Activated CD8-positive, alpha-beta T cell treated with anti-CD3 and anti-CD28 coated beads, Interleukin-2, amount 10 ng/mL, durations not matched to agents 7 days and 5 days (primary cell): ENCODE results near the gene HSPA12A. TPM values are rescaled to one million over a fixed set of nuclear protein-coding genes. Genes with fewer than 3 reads are reported as not detected.

Experiments used
- ATAC-seq: fragments of 150-1000 bp; cut with Tn5 transposase; one replicate; pipeline ENCODE4 v1.10.0; 2021; ENCODE audit warnings: moderate library complexity
- CTCF ChIA-PET: fragments of 350-600 bp; sonication (Branson Sonifier 250); formaldehyde crosslinking; loops from one replicate; lab custom pipeline; 2021; ENCODE audit warnings: antibody characterized with exemption; lab: Charles Lee
- POLR2A ChIA-PET: fragments of 350-600 bp; sonication (Branson Sonifier 250); formaldehyde crosslinking; loops from one replicate; lab custom pipeline; 2021; ENCODE audit warnings: antibody characterized with exemption; lab: Charles Lee
- DNase-seq: peaks from one replicate; pipeline ENCODE4 v3.0.0-alpha.2; 2020
- H3K27ac Mint-ChIP-seq: one replicate; pipeline ENCODE4 v1.8.0; 2021; ENCODE audit warnings: mild to moderate bottlenecking, mixed read lengths
- H3K27me3 Mint-ChIP-seq: one replicate; pipeline ENCODE4 v1.8.0; 2021; ENCODE audit warnings: low read depth, mixed read lengths
- H3K36me3 Mint-ChIP-seq: one replicate; pipeline ENCODE4 v1.8.0; 2021; ENCODE audit warnings: low read depth, mixed read lengths
- H3K4me1 Mint-ChIP-seq: one replicate; pipeline ENCODE4 v1.8.0; 2021; ENCODE audit warnings: low read depth, mixed read lengths
- H3K4me3 Mint-ChIP-seq: one replicate; pipeline ENCODE4 v1.8.0; 2021; ENCODE audit warnings: mild to moderate bottlenecking, mixed read lengths
- H3K9me3 Mint-ChIP-seq: one replicate; pipeline ENCODE4 v1.8.0; 2022; ENCODE audit warnings: mixed read lengths; ENCODE audit not compliant: insufficient read depth
- total RNA-seq, 2 experiments: library from RNA; stranded (reverse); gene quantifications; one replicate each; pipeline ENCODE4 v1.2.3, GENCODE V29; 2021

HSPA12A gene
- total RNA-seq, 2 experiments from 2014 or later, result not detected

DNA sequence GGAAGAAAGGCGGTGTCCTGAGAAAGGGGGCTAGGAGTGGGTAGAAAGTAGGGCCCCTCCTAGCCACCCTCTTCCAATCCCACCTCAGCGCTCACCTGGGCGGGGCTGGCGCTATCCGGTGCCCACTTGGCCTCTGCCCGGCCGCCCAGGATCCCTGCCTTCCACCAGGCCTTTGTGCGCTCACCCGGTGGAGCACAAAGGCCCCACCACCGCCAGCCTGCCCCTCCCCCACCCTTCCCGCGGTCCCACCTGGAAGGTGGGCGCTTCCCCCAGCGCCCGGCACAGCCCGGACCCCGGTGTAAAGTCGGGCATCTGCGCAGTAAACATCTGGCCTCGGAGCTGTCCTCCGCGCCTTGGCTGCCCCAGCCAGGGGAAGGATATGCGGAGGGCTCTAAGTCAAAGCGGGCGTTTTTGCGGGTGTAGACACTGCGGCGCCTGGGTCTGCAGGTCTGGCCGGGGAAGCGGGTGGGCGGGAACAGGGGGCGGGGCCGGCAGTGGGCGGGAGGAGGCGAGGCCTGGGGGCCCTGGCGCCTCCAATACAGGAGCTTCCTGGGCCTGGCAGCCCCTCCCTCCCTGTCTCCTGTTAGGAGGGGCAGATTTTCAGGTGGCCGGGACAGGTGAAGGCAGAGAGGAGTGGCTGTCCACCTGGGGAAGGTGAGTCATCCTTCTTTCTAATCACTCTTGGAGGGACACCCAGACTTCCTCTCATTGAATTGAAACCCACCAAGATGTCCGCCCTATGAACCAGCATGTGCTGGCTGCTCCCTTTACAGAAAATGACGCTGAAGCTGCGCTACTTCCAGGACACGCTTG, 72.3 kb downstream of the HSPA12A start:
- H3K4me1 Mint-ChIP-seq, result no peaks in the 10 kb centered on the region
- ATAC-seq (no peak), DNase-seq (no peak)
- no peaks in the 10 kb centered on the region for H3K36me3 Mint-ChIP-seq
- H3K4me3 Mint-ChIP-seq, result no peak overlapping the region
- POLR2A ChIA-PET, result no interaction called here
- no peaks in the 10 kb centered on the region for H3K9me3 Mint-ChIP-seq
- H3K27ac Mint-ChIP-seq, result no peak overlapping the region
- CTCF ChIA-PET, result no interaction called here
- peaks cover 16% of the 10 kb centered on the region for H3K27me3 Mint-ChIP-seq

DNA sequence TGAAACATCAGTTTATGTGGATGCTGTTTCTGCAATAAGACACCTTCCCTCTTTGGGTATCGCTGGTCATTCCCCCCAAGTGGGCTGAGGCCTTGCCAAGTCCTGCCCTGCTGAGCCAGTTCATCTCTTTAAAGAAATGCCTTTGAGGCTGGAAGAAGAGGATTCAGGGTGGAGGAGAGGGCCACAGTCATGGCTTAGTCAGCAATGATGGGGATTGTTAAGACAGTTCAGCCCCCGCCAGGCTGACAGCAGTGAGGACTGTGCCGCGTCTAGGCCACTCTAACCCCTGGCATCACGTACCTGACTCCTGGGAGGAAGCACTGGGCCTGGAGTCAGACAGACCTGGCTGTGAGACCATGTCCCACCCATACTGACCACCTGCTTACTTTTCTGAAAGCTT, 73.3 kb downstream of the HSPA12A start:
- no peaks in the 10 kb centered on the region for H3K36me3 Mint-ChIP-seq
- POLR2A ChIA-PET, result no interaction called here
- no peak overlapping the region for H3K4me3 Mint-ChIP-seq
- CTCF ChIA-PET, result no interaction called here
- no peak for ATAC-seq
- H3K27me3 Mint-ChIP-seq, result peaks cover 12% of the 10 kb centered on the region
- H3K9me3 Mint-ChIP-seq, result no peaks in the 10 kb centered on the region
- no peak overlapping the region for H3K27ac Mint-ChIP-seq
- no peak for DNase-seq
- H3K4me1 Mint-ChIP-seq, result no peaks in the 10 kb centered on the region

DNA sequence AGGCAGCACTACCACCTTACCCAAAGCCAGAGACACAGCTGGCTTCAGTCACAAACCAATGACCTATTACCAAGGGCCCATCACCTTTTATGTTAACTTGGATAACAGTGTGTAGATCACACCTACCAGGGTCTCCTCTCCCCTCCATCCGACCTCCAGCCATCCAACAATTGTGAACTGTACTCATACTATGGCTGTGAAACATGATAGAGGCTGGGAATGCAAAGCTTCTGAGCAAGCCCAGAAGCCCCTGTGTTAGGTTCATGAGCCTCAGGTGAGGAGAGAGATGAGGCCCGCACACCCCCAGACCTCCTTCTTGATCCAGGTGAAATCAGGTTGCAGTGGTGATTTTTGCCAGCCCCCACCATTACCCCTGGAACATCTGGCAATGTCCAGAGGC, 73.9 kb downstream of the HSPA12A start:
- Mint-ChIP-seq H3K4me1 (no peaks in the 10 kb centered on the region), H3K27me3 (peaks cover 9% of the 10 kb centered on the region), H3K36me3 (no peaks in the 10 kb centered on the region), H3K9me3 (no peaks in the 10 kb centered on the region), H3K4me3 (no peak overlapping the region), H3K27ac (no peak overlapping the region)
- no peak for DNase-seq
- POLR2A ChIA-PET, result no interaction called here
- CTCF ChIA-PET, result no interaction called here
- no peak for ATAC-seq

DNA sequence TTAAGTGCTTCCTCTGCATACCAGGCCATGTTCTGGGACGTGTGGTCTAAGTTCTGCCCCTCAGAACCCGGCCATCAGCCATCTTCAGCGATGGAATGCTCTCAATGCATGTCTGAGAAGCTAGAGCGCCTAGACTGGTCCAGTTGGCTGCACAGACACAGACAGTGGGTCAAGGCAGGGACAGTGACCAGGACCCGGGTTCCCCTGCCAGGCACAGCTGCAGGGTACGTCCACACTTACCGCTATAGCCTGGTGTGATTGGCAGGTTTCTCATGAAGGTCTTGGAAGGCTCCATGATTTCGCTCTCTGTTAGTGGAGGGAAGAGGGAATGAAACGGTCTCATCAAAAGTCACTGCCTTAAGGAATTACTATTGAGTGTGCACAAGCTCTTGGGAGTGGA, 74.3 kb downstream of the HSPA12A start:
- no peak for DNase-seq
- H3K9me3 Mint-ChIP-seq, result no peaks in the 10 kb centered on the region
- ChIA-PET CTCF (no interaction called here), POLR2A (no interaction called here)
- H3K4me1 Mint-ChIP-seq, result no peaks in the 10 kb centered on the region
- no peak overlapping the region for H3K4me3 Mint-ChIP-seq
- no peak for ATAC-seq
- H3K36me3 Mint-ChIP-seq, result no peaks in the 10 kb centered on the region
- H3K27ac Mint-ChIP-seq, result no peak overlapping the region
- H3K27me3 Mint-ChIP-seq, result peaks cover 9% of the 10 kb centered on the region

DNA sequence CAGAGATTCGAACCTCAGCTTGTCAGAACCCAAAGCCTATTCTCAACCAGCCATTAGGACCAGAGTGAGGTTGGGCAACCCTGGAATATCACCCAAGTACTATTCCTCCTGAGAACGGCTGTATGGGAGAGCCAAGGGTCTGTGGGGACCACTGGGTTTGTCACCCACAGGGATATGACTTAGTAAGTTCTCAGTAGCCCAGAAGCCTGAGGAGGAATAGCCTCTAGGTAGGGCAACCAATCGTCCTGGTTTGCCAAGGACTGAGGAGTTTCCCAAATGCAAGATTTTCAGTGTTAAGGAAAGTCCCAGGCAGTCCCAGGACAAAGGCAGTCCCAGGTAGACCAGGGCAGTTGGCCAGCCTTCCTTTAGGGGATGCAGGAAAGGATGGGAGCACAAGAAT, 74.9 kb downstream of the HSPA12A start:
- POLR2A ChIA-PET, result no interaction called here
- H3K27me3 Mint-ChIP-seq, result peaks cover 9% of the 10 kb centered on the region
- no peak overlapping the region for H3K4me3 Mint-ChIP-seq
- H3K36me3 Mint-ChIP-seq, result no peaks in the 10 kb centered on the region
- DNase-seq, result no peak
- no peaks in the 10 kb centered on the region for H3K4me1 Mint-ChIP-seq
- CTCF ChIA-PET, result no interaction called here
- H3K9me3 Mint-ChIP-seq, result no peaks in the 10 kb centered on the region
- H3K27ac Mint-ChIP-seq, result no peak overlapping the region
- ATAC-seq, result no peak

DNA sequence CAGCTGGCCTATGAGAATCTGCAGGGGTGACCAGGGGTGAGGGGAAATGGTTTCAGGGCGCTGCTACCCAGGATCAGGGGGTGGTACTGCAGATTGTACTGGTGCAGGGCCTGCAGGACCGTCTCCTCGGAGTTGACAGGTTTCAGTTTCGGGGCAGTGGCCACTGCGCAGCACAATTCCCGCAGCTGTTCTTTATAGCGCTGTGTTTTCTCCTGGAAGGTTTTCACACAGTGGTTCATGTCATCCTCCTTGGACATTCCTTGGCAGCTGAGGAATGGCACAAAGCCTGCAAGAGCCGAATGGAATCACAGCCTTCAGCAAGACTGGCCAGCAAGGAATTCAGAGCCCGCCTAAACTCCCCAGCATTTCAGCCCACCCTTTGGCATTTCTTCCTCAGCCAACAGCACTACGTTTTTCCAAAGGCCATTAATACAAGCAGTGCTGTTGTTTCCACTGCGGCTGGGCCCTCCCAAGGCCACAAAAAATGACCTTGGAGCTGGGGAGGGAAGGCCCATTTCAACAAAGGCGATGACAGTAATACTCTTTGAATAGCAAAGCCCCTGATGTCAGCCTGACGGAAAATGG, 76.7 kb downstream of the HSPA12A start:
- Mint-ChIP-seq H3K27me3 (peaks cover 3% of the 10 kb centered on the region), H3K36me3 (no peaks in the 10 kb centered on the region), H3K9me3 (no peaks in the 10 kb centered on the region), H3K4me1 (no peaks in the 10 kb centered on the region), H3K27ac (no peak overlapping the region), H3K4me3 (no peak overlapping the region)
- DNase-seq (no peak), ATAC-seq (no peak)
- ChIA-PET POLR2A (no interaction called here), CTCF (no interaction called here)

DNA sequence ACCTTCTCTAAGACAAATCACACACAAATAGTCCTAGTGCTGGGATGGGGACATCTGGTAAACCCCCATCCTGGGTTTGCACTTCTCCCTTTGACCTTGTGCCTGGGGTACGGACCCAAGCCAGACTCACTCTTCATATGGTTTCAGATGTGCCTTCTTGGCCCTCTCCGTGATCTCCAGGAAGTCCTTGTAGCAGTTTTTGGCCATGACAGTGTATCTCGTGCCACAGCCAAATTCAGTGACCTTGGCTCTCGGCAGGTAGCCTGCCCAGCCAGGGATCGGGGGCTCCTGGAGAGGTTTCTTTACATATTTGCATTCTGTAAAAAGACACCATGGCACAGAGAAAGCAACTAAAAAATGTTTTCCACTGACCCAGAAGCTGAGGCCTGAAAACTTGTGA, 77.7 kb downstream of the HSPA12A start:
- ChIA-PET CTCF (interaction anchor here (1.2 kb wide), 1 partner anchor 17 kb away, joined by 3 read pairs; no protein-coding TSS in a partner anchor), POLR2A (no interaction called here)
- H3K27me3 Mint-ChIP-seq, result no peaks in the 10 kb centered on the region
- DNase-seq, result no peak
- H3K9me3 Mint-ChIP-seq, result no peaks in the 10 kb centered on the region
- H3K27ac Mint-ChIP-seq, result no peak overlapping the region
- H3K4me1 Mint-ChIP-seq, result no peaks in the 10 kb centered on the region
- H3K36me3 Mint-ChIP-seq, result no peaks in the 10 kb centered on the region
- ATAC-seq, result no peak
- H3K4me3 Mint-ChIP-seq, result no peak overlapping the region

DNA sequence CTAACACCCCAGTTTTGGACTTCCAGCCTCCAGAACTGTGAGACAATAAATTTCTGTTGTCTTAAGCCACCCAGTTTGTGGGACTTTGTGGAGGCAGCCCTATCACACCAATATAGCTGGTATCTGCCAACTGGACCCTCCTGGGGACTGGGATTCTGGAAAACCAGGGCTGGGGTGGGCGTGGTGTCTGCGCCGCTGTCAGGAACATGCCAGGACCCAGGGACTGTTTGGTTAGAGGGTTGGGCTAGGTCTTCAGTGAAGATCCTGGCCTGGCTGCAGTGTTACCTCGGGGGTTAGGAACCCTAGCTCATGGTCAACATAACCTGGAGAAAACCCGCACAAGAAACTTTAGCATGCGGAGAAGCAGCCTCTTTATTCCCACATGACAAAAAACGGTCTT, 79.0 kb downstream of the HSPA12A start:
- H3K4me3 Mint-ChIP-seq, result no peak overlapping the region
- H3K27ac Mint-ChIP-seq, result no peak overlapping the region
- ATAC-seq (no peak), DNase-seq (no peak)
- H3K9me3 Mint-ChIP-seq, result no peaks in the 10 kb centered on the region
- CTCF ChIA-PET, result interaction anchor here (1.2 kb wide), 1 partner anchor 19 kb away, joined by 3 read pairs; no protein-coding TSS in a partner anchor
- no peaks in the 10 kb centered on the region for H3K4me1 Mint-ChIP-seq
- H3K27me3 Mint-ChIP-seq, result no peaks in the 10 kb centered on the region
- H3K36me3 Mint-ChIP-seq, result no peaks in the 10 kb centered on the region
- POLR2A ChIA-PET, result no interaction called here

DNA sequence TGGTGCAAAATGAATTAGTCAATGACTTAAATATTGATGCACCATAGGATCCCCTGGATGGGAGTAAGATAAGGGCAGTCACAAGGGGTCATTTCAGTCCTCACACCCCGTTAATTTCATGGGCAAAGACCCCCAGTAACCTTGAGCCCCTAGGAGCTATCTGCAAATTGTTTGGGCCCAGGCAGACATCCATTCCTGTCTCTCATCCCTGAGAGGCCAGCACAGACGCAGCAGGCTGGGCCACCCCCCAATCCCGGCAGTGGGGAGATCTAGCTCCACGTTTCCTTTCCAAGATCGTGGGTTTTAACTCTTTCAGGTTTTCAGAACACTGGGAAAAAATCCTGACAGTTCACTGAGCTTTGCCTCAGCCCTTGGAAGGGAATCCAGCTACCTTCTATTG, 81.5 kb downstream of the HSPA12A start:
- ChIA-PET POLR2A (no interaction called here), CTCF (no interaction called here)
- H3K4me1 Mint-ChIP-seq, result no peaks in the 10 kb centered on the region
- no peaks in the 10 kb centered on the region for H3K36me3 Mint-ChIP-seq
- no peak overlapping the region for H3K27ac Mint-ChIP-seq
- DNase-seq (no peak), ATAC-seq (no peak)
- no peaks in the 10 kb centered on the region for H3K27me3 Mint-ChIP-seq
- H3K9me3 Mint-ChIP-seq, result no peaks in the 10 kb centered on the region
- no peak overlapping the region for H3K4me3 Mint-ChIP-seq

DNA sequence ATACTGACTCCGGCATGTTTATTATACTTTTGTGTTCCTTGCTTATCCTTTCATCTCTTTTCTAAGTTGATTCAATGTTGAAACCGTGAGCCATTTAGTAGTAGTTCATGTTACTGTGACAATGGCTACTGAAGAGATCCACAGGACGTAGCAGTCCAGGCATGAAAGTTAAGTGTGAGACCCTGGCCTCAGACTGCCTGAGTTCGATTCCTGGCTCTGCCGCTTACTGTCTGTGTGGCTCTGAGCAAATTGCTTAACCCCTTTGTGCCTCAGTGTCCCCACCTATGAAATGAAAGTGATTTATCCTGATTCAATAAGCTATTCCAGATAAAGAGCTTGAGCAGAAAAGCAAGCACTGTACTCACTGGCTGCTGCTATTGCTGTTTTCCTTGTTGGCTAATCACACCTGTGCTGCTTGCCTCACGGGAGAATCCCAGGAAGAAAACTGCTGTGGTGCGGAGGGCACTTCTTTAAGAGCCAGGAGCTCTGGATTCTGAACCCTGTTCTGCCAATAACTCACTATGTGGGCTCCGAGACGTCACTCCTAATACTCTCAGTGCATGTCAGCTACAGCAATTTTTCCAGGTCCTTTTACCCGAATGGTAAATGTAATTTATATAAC, 83.2 kb downstream of the HSPA12A start:
- no peak for ATAC-seq
- no peaks in the 10 kb centered on the region for H3K27me3 Mint-ChIP-seq
- H3K9me3 Mint-ChIP-seq, result no peaks in the 10 kb centered on the region
- ChIA-PET CTCF (no interaction called here), POLR2A (no interaction called here)
- H3K4me3 Mint-ChIP-seq, result no peak overlapping the region
- no peaks in the 10 kb centered on the region for H3K4me1 Mint-ChIP-seq
- H3K27ac Mint-ChIP-seq, result no peak overlapping the region
- no peaks in the 10 kb centered on the region for H3K36me3 Mint-ChIP-seq
- DNase-seq, result no peak

DNA sequence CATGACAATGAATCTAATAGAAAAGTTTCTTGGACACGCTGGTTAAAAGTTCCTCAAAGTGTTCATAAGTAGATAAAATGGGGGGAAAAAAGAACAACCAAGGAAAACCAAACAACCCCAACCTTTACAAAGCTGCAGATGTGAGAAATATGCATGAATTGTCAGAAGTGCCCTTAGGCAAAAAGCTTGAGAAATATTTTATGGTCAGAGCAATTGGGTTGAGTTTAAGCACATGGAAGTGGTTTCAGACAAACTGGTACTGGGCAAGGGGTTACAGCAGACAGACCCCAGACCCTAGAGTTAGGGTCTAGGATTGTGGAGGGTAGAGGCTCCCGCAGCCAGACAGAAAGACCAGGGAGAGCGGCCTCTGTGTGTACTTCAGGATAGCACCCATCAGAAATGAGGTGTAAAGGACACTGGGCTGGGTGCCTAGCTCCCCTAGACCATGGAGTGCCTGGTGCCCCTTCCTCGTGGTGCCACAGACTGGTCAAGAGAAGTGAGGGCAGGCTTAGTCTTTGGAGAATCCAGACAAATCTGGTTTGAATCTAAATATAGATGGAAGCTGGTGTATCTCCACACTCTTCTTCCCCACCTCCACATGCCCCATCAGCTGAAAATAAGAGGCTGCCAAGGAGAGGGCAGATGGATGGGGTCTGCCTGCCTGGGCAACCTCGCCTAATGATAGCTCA, 84.4 kb downstream of the HSPA12A start:
- CTCF ChIA-PET, result no interaction called here

DNA sequence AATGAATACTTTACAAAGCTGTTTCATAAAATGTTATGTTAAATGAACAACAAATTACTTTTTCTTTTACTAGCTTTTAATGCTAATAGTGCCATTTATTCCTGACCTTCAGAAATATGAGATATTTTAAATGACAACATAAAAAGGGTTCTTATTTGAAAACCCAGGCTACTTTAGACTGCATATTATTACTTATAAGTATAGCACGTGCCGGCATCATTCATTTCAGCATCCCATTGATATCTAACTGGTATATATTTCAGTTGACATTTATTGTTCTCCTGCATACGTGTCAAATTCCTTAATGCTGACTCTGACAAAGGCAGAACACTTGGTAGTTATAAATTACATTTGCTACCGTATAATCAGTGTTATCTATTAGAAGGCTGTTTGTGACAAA, 86.3 kb downstream of the HSPA12A start:
- ChIA-PET POLR2A (no interaction called here), CTCF (interaction anchor here (1.4 kb wide), 1 partner anchor 8 kb away, joined by 3 read pairs; no protein-coding TSS in a partner anchor)
- Mint-ChIP-seq H3K27ac (no peak overlapping the region), H3K36me3 (no peaks in the 10 kb centered on the region), H3K27me3 (no peaks in the 10 kb centered on the region), H3K4me3 (no peak overlapping the region), H3K9me3 (no peaks in the 10 kb centered on the region), H3K4me1 (no peaks in the 10 kb centered on the region)
- ATAC-seq (no peak), DNase-seq (no peak)

More for the DNA sequence above, 84.4 kb downstream of the HSPA12A start:
- no peaks in the 10 kb centered on the region for H3K9me3 Mint-ChIP-seq
- H3K4me1 Mint-ChIP-seq, result no peaks in the 10 kb centered on the region
- ATAC-seq (no peak), DNase-seq (no peak)
- H3K36me3 Mint-ChIP-seq, result no peaks in the 10 kb centered on the region
- no peak overlapping the region for H3K27ac Mint-ChIP-seq
- H3K27me3 Mint-ChIP-seq, result no peaks in the 10 kb centered on the region
- POLR2A ChIA-PET, result no interaction called here
- no peak overlapping the region for H3K4me3 Mint-ChIP-seq
